HG03139 (cell line): ENCODE data around the gene BMPR1B.

ENCODE experiments used
- ATAC-seq: cut with Tn5 transposase; IDR thresholded peaks from one replicate; pipeline ENCODE4 v1.9.1; 2021; ENCODE audit not compliant: unreplicated experiment

BMPR1B gene

DNA sequence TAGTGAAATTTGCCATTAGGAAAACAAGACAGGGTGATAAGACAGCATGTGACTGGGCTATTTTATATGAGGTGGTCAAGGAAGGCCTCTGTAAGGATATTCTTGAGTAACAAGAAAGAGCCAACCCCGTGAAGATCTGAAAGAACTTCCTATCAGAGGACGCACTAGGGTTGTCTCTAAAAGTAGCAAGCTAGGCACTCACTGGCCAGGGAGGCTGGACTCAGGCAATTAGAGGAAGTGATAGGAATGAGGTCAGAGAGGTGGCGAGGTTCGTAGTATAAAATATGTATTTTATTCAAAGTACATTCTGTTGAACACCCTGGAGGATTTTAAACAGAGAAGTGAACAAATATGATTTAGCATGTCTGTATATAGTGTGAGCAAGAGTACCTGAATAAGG lies 4.6 kb downstream of the BMPR1B start:
- ATAC-seq = no peak

DNA sequence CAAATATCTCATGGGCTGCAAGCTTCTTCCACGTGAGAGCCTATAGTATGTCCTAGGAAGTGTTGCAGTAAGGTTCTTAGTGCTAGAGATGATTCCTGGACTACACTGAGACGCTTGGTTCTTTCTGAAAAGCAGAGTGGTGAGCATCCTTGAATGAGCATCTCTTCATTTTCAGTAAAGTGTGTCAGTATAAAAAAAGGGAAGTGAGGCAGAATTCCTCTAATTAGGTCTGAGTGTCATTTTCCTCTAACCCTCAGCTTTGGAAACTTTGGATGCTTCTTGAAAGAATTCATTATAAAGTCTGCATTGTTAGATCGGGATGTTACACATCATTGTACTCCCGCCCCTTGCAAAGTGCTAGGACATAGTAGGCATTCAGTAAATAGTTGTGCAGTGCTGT lies 5.2 kb downstream of the BMPR1B start:
- ATAC-seq = no peak

- no peak for ATAC-seq
Observed at GRCh38 chr4:94763500-94763899, 5.7 kb downstream of the BMPR1B start.

DNA sequence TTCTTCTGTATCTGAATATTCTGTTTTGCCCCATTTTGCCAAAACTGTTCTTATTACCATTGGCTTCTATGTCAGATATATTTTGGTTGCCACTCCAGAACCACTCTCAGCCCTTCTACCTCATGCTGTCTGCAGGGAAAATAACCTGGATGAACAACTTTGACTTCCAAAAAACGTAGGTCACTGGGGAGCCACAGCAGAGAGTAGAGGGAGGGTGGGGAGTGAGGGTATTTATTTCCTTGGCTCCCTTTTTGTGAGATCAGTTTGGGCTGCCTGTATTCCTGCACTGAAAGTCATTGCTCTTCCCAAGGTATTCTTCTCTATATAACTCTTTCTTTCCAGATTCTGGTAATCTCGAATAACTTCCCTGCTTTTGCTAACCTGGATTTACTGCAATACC lies 6.3 kb downstream of the BMPR1B start:
- no peak for ATAC-seq

GRCh38 chr4:94765174-94765573 lies 7.4 kb downstream of the BMPR1B start:
- ATAC-seq = no peak

DNA sequence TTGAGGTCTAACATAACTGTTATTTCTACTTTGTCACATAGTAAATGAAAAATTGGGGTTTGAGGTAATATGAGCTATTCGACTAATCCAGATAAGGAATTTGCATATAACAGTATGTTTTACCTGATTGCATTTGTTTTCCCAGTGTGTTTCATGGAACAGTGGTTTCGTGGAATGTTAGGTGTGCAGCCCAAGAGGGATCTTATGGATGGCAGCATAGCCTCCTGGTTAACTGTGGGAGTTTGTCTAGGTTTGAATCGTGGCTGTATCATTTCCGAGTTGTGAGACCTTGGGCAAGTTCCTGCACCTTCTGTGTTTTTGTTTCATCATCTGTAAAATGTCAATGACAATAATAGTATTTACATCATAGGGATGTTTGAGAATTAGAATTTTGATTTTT lies 7.9 kb downstream of the BMPR1B start:
- ATAC-seq = no peak

DNA sequence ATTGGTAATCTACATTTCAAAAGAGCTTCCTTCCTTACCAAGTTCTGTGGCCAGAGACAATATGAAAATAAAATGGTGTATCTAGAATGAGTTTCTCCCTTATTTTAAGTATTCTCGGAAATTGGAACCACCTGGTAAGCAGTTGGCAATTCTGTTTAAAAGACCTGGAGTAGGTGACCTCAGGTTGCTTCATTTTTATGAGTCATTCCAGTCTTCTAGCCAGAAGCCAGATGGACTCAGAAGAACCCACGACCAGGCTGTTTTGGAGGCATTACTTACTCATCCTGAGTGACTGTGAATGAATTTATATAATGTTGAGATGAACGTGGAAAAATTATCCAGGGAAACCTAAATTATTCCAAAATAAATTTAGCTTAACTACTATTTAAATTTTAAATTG lies 9.1 kb downstream of the BMPR1B start:
- no peak for ATAC-seq

GRCh38 chr4:94767446-94767845 lies 9.7 kb downstream of the BMPR1B start:
- ATAC-seq = no peak

GRCh38 chr4:94782707-94783106 lies 25.0 kb downstream of the BMPR1B start:
- no peak for ATAC-seq

DNA sequence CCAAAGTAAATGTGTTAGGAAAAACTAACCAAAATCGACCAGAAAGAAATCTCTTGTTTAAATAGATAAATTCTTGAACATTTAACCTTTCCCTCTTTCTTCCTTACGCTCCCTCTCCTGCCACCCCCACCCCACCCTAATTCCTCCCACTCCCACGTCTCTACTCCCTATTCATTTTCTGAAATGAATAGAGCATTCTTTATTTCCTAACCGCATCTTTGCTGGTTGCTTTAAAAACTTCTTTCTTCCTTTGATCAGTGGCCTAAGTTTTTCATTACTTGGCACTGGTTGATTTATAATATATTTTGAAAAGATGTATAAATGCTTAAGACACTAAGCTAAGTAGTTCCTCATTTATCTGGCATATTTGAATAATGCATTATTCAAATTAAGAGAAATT lies 33.9 kb downstream of the BMPR1B start:
- ATAC-seq = no peak

DNA sequence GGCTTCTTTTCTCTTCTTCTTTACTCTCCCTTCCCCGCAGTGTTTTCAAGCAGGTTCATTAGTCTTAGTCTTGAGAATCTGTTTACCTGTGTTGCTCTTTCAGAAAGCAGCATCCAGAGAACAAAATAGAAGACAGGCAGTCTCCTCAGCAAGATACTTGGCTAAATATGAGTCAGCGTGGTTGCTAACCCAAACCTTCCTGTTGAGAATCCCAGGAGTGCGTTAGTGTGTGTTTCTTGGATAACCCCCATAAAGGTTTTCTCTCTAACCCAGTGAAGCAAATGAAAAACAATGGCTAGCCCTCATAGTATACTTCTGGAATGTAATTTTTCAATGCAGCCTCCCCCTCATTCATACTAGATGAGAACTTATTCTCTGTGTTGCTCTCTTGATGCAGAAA lies 41.1 kb downstream of the BMPR1B start:
- ATAC-seq = no peak

- ATAC-seq = no peak
Observed at GRCh38 chr4:94801016-94801415, 43.3 kb downstream of the BMPR1B start.

- ATAC-seq = no peak
Observed at GRCh38 chr4:94802091-94802490, 44.3 kb downstream of the BMPR1B start.

- no peak for ATAC-seq
Observed at GRCh38 chr4:94803181-94803580, 45.4 kb downstream of the BMPR1B start.

DNA sequence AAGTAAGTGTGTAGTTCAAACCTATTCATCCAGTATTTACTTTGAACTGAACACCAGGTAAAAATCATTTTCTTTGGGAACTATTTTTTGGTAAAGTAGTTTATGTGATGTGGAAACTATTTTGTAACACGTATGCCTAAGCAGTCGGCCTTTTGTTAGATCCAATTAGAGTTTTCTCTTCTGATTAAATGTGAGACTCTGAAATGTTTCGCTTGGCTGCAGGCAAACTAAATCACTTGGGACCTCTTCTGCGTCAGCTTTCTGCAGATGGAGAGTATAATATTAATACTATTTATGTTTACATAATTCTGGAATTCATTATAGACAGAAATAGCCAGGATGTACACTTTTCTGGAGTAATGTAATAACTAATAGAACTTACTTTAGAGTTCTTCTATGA lies 46.9 kb downstream of the BMPR1B start:
- no peak for ATAC-seq

- ATAC-seq = no peak
Observed at GRCh38 chr4:94806376-94806775, 48.6 kb downstream of the BMPR1B start.

GRCh38 chr4:94811643-94812042 lies 53.9 kb downstream of the BMPR1B start:
- ATAC-seq = no peak

- ATAC-seq = no peak
Observed at GRCh38 chr4:94813221-94813620, 55.5 kb downstream of the BMPR1B start.

DNA sequence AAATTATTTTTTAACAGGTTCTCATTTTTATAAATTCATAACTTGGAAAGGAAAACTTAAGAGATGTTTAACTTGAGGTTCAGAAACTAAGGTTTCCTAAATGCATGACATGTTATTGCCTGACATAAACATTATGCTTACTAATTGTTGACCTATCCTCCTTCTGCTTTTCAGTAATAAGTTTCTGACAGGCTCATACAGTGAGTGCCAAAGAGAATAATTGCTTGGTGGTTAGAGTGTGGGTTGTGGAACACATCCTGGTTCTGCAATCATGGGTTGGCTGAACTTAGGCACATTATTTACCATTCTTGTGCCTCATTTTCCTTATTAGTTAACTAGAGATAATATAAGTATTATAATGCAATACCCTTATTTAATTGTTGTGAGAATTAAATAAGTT lies 56.5 kb downstream of the BMPR1B start:
- peak; percentile 90 for ATAC-seq

GRCh38 chr4:94819371-94820168 lies 61.8 kb downstream of the BMPR1B start:
- ATAC-seq = no peak

GRCh38 chr4:94826206-94826605 lies 68.5 kb downstream of the BMPR1B start:
- no peak for ATAC-seq

- no peak for ATAC-seq
Observed at GRCh38 chr4:94827481-94828110, 69.8 kb downstream of the BMPR1B start.

GRCh38 chr4:94828882-94829281 lies 71.1 kb downstream of the BMPR1B start:
- ATAC-seq = no peak
